ENCODE data around the gene RASGEF1B. TPM values are rescaled to one million over a fixed set of nuclear protein-coding genes. Genes with fewer than 3 reads are reported as not detected.

Gene RASGEF1B
- total RNA-seq, 2 donors from 2014 or later, result 7.8 to 24.5 TPM

DNA sequence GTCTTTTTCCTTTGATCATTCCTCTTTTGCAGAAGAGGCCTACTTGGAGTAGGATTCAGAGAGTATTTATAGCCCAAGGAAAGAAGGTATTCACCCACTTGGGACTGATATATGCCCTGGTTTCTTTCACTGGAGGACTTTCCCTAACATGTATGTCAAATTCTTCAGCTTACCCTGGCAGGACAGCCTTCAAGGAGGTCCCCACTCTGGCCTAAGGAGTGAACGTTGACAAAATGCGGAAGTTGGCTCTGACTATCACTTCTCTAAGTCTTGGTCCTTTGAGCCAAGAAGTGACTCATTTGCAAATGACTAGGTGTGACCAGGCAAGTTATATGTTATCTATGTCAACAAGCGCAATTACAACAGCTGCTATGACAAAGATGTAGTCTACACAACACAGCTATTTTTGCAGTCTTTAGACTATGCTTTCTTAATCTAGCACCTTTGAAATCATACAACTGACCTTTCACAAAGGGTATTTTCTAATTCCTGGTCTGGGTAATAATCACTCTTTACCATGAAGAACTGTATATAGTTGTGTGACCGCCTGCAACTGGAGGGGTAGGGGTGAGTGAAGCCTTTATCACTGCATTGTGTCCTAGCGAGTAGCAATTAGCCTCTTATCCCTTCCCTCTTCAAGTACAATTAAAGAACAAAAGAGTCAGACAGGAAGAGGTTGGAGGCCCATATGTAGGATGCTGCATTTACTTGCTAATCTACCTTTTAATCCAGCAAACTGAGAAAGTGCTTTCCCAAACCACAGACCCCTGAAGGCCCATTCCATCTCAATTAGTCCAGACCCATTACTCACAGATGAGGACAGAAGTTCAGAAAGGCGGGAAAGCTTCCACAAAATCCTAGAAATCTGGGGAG lies 50.1 kb downstream of the RASGEF1B start:
- Histone ChIP-seq H3K9ac (ENCODE audit: low read depth in 2 of 2, low read length in 2 of 2) (no peak overlapping the region), H3K36me3 (no peaks in the 10 kb centered on the region), H3K4me3 (no peak overlapping the region), H3K27me3 (no peaks in the 10 kb centered on the region), H3K4me1 (peaks cover 4% of the 10 kb centered on the region), H3K9me3 (no peaks in the 10 kb centered on the region), H3K27ac (peak overlapping the region; percentile 69)
- intact Hi-C loops (cut with DNase I), result loop anchor here (5.0 kb wide), 1 partner anchor 41 kb away; no protein-coding TSS in a partner anchor
- DNase-seq, result peak; percentile 76
- TF ChIP-seq, protein P1, sequence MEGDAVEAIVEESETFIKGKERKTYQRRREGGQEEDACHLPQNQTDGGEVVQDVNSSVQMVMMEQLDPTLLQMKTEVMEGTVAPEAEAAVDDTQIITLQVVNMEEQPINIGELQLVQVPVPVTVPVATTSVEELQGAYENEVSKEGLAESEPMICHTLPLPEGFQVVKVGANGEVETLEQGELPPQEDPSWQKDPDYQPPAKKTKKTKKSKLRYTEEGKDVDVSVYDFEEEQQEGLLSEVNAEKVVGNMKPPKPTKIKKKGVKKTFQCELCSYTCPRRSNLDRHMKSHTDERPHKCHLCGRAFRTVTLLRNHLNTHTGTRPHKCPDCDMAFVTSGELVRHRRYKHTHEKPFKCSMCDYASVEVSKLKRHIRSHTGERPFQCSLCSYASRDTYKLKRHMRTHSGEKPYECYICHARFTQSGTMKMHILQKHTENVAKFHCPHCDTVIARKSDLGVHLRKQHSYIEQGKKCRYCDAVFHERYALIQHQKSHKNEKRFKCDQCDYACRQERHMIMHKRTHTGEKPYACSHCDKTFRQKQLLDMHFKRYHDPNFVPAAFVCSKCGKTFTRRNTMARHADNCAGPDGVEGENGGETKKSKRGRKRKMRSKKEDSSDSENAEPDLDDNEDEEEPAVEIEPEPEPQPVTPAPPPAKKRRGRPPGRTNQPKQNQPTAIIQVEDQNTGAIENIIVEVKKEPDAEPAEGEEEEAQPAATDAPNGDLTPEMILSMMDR (IDR thresholded peaks at IDR 0.05), result no peak

- intact Hi-C loops (cut with DNase I), result no loop called here
- H3K4me1 ChIP-seq, result peaks cover 4% of the 10 kb centered on the region
- no peaks in the 10 kb centered on the region for H3K36me3 ChIP-seq
- H3K9me3 ChIP-seq, result no peaks in the 10 kb centered on the region
- no peak overlapping the region for H3K9ac ChIP-seq (ENCODE audit: low read depth in 2 of 2, low read length in 2 of 2)
- no peaks in the 10 kb centered on the region for H3K27me3 ChIP-seq
- H3K27ac ChIP-seq, result no peak overlapping the region
- H3K4me3 ChIP-seq, result no peak overlapping the region
- TF ChIP-seq, protein P1 (IDR thresholded peaks at IDR 0.05), result no peak
- no peak for DNase-seq
These were observed 53.1 kb downstream of the RASGEF1B start for GRCh38 chr4:81418572-81418971.

DNA sequence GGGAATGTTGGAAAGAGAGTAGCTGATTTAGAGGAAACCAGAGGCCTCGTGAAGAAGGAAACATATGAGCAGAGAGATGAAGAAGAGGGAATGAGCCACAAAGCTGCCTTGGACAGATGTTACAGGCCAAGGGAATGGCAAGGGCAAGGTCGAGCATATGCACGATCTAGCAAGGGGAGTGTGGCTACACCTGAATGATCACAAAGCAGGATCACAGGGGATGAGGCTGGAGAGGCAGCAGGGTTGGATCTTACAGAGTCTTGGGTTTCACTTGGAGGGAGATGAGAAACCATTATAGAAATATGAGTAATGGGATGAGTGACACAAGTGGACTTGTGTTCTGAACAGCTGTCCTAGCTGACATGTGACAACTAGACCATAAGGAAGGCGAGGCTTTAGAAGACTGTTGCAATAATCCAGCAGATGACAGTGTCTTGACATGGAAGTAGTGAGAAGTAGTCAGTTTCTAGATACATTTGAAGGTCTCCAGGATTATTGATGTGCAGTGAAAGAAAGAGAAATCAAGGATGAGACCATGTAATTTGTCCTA lies 58.7 kb downstream of the RASGEF1B start:
- no peaks in the 10 kb centered on the region for H3K4me1 ChIP-seq
- DNase-seq, result no peak
- no peaks in the 10 kb centered on the region for H3K9me3 ChIP-seq
- H3K27me3 ChIP-seq, result no peaks in the 10 kb centered on the region
- H3K36me3 ChIP-seq, result no peaks in the 10 kb centered on the region
- no peak overlapping the region for H3K9ac ChIP-seq (ENCODE audit: low read depth in 2 of 2, low read length in 2 of 2)
- H3K27ac ChIP-seq, result no peak overlapping the region
- TF ChIP-seq, protein P1 (IDR thresholded peaks at IDR 0.05), result no peak
- no peak overlapping the region for H3K4me3 ChIP-seq
- intact Hi-C loops (cut with DNase I), result no loop called here

- TF ChIP-seq, protein P1 (IDR thresholded peaks at IDR 0.05), result no peak
- H3K9me3 ChIP-seq, result no peaks in the 10 kb centered on the region
- intact Hi-C loops (cut with DNase I), result no loop called here
These were observed 61.0 kb downstream of the RASGEF1B start for GRCh38 chr4:81410680-81411079.

DNA sequence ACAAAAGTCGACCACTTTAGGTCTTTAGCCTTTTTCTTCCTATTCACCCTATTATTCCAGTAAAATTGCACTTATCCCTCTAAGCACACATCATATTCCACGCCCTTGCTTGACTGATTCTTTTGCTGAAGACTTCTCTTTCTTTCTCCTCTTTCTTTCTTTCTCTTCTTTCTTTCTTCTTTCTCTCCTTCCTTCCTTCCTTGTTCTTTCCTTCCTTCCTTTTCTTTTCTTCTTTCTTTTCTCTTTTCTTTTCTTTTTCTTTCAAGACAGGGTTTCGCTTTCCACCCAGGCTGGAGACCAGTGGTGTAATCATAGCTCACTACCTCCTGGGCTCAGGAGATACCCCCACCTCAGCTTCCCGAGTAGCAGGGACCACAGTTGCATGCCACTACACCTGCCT lies 61.9 kb downstream of the RASGEF1B start:
- no peaks in the 10 kb centered on the region for H3K36me3 ChIP-seq
- DNase-seq, result no peak
- H3K4me3 ChIP-seq, result no peak overlapping the region
- intact Hi-C loops (cut with DNase I), result loop anchor here (5.0 kb wide), 1 partner anchor 857 kb away; no protein-coding TSS in a partner anchor
- TF ChIP-seq, protein P1 (IDR thresholded peaks at IDR 0.05), result no peak
- H3K27me3 ChIP-seq, result no peaks in the 10 kb centered on the region
- H3K9me3 ChIP-seq, result no peaks in the 10 kb centered on the region
- no peak overlapping the region for H3K9ac ChIP-seq (ENCODE audit: low read depth in 2 of 2, low read length in 2 of 2)
- no peak overlapping the region for H3K27ac ChIP-seq
- no peaks in the 10 kb centered on the region for H3K4me1 ChIP-seq

More at GRCh38 chr4:81410680-81411079, 61.0 kb downstream of the RASGEF1B start:
- Histone ChIP-seq H3K4me1 (no peaks in the 10 kb centered on the region), H3K27me3 (no peaks in the 10 kb centered on the region), H3K36me3 (no peaks in the 10 kb centered on the region), H3K27ac (no peak overlapping the region), H3K4me3 (no peak overlapping the region), H3K9ac (ENCODE audit: low read depth in 2 of 2, low read length in 2 of 2) (no peak overlapping the region)
- DNase-seq, result no peak
